EL (cell line): ENCODE measurements around the gene GNAT3.

ENCODE experiments used
- DNase-seq: peaks from one replicate; pipeline ENCODE4 v3.0.0-alpha.2; 2016

The GNAT3 gene

DNA sequence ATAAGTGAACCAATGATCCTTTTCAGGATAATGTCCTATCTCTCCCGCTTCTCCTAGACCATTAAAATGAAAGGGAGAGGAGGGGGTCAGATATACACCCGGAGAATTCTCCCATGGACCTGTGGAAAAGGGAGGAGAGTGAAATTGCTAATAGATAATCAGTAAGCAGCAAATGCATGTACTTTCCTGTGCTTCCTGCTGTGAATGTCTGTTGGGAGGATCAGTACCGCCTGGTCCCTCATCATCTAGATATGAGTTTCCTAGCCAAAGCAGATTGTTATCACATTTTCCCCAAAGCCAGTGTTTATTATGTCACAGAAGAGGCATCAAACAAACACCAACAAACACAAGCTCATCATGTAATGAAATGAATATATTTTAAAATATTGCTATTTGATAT is 96.8 kb downstream of the GNAT3 start:
- DNase-seq: no peak

GRCh38 chr7:80414331-80414730 is 97.5 kb downstream of the GNAT3 start:
- no peak for DNase-seq

- DNase-seq: no peak
These were observed 98.4 kb downstream of the GNAT3 start for GRCh38 chr7:80413383-80413945.

- DNase-seq: peak; percentile 30
These were observed 99.0 kb downstream of the GNAT3 start for GRCh38 chr7:80412842-80413241.

GRCh38 chr7:80411621-80412020 is 100.2 kb downstream of the GNAT3 start:
- no peak for DNase-seq

DNA sequence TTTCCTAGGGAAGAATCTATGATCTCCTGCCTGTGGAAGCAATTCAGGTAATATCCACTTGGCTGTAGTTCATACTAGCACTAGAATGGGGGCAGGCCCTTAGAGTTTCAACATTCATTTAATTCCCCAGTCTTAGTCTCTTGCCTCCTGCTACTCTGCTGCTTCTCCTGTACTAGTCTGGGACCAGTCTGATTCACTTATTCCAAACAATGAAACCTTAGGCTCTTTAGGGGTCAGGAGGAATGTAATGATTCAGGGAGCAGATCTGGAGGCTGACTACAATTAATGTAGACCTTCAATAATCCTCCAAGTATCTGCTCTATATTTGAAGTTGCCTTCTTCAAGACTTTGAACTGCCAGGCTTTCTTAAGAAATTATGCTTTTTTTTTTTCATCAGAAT is 101.8 kb downstream of the GNAT3 start:
- peak; percentile 23 for DNase-seq
